GM18498 (cell line): ENCODE data around the gene OGFR.

ENCODE experiments used
- ATAC-seq: cut with Tn5 transposase; IDR thresholded peaks from one replicate; pipeline ENCODE4 v1.9.1; 2021; ENCODE audit warnings: mild to moderate bottlenecking, moderate library complexity; ENCODE audit not compliant: unreplicated experiment

The OGFR gene

DNA sequence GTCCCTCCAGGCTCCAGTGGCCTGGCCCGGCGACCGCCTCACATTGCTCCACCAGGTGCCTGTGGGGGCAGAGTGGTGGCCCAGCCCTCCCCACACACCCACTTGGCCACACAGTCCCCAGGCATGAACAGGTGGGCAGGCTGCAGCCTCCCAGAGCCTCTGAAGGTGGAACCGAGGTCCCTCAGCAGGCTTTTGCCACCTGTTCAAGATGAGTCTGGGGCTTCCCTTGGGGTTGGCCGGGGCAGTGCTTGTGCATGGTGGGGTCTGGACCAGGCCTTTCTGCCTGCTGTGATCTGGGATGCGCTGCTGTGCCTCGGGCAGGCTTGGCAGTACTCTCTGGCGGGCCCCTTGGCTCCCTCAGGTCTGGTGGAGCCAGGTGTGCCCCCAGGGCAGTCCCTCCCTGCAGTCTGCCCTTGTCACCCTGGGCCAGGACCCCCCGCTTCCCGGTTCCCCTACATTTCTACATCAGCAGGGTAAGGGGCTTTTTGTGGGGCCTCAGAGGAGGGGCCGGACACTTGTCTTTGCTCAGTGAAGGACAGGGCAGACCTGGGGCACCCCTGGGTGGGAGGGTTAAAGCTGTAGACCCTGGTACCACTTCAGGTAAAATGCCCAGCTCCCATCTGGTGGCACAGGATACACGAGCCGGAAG is 9.5 kb downstream of the OGFR start:
- no peak for ATAC-seq

DNA sequence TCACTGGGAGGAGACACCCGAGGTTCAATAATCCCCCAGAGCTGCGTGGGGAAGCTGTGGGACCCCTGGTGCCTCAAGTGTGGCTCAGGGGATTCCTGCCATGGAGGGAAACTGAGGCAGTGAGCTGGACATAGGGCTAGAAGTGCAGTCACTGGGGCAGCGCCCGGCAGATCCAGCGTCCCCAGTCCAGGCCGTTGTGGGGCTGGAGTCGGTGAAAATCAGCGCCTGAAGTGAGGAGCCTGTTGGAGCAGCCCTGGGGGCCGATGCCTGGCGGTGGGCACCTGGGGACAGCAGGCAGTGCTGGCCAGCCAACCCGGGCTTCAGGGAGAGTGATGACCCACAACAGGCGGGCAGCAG is 10.1 kb downstream of the OGFR start:
- no peak for ATAC-seq

DNA sequence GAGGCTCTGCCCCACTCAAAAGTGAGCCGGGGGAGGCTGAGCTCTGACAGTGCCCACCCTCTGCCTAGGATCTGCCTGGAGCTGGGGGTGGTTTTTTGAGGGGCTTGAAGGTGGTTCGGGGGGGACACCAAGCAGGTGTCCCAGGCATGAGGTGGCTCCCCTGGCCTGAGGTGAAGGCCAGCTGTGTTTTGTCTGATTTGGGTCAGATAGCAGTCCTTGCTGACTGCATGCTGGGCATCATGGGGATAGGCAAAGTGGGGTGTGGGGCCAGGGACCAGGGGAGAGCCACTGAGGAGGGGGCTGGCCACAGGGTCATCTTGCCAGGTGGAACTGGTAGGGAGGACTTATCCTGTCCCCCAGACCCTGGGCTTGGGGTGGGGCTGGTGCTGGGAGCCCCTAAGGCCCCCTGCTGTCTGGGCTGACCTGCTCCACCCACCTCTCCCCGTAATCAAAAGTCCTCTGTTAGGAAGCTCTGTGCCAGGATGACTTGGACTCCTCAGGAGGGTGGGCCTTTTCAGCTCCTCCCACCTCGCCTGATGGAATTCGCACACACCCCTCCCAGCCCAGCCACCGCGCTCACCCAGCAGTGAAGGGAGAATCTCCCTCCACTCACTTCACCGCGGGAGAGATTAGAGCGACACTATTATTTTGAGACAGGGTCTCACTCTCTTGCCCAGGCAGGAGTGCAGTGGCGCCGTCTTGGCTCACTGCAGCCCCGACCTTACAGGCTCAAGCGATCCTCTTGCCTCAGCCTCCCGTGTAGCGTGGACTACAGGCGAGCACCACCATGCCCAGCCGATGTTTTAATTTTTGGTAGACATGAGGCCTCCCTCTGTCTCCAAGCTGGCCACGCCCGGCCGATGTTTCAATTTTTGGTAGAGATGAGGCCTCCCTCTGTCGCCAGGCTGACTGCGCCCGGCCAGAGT is 10.7 kb downstream of the OGFR start:
- no peak for ATAC-seq

DNA sequence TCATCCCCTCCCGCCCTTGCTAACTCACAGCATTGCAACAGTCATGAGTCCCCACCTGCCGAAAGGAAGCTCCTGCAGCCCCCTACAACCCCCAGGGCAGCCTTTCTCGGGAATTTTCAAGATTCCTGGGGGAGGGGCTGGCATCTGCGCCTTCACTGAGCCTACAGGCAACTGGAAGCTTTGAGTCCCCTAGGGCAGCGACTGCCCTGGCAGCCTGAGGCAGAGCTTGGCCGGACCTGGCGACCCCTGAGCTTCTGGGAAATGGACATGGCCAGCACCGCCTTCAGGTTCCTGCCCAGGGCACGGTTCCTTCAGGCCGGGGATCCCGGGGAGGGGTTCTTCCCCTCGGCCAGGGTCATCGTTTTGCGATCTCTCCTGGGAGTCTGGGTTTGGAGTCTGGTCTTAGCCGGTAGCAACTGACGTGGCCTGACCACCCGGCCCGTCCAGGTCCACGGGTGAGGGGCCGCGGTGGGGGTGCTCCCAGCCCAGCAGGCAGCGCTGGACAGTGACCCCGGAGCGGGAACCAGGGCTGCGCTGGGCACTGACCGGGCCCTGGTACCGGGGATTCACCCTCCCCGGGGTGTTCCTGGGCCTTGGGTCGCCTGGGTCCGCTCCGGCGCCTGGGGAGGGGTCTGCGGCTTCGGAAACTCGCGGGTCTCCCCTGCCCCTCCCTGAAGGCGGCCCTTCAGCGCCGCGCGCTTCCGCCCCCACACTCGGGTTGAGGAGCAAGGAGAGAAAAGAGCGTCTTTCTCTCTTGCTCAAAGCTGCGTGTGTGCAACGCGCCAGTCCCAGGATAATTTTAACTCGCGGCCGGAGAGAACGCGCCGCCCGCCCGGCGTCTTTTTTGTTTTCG is 11.6 kb downstream of the OGFR start:
- no peak for ATAC-seq

DNA sequence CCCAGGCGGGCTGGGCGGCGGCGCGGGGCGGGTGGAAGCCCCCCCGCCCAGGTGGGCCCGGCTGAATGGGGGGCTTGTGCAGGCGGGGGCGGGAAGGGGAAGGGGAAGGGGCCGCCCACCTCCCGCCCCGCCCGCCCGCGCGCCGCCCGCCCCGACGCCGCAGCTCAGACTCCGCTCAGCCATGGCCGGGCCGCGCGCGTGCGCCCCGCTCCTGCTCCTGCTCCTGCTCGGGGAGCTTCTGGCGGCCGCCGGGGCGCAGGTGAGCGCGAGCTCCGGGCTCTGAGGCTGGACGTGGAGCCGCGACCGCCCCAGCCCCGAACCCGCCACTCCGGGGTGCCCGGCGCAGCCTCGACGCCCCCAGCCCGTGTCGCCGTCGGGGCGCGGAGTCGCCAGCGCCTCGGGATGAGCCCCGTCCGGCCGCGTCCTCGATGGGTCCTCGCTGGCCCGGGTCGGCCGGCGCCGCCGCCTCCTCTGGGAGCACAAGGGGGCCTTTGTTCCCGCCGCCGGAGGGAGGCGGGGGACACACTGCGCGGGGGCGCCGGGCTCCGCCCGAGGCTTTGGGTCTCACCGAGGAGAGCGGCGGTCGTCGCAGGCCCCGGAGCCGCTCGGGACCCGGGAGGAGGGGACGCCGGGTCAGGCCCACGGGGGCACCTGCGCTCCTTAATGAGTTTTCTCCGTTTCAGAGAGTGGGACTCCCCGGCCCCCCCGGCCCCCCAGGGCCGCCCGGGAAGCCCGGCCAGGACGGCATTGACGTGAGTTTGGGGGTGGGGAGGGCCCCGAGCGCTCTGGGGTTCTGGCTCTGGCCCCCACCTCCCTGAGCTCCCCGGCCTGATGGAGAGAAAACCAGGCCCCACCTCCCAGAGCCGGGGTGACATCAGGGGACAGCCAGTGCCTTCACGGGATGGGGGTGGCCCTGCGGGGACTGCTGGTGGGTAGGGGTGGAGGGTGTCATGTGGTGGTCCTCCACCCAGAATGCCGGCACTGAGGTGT is 12.5 kb downstream of the OGFR start, which contains the start of gene COL9A3:
Gene COL9A3, plus strand, starts transcription at position 167 of the 990 bp plus-strand sequence. Its CDS starts 15 bp downstream, at position 182.
- ATAC-seq, result no peak

DNA sequence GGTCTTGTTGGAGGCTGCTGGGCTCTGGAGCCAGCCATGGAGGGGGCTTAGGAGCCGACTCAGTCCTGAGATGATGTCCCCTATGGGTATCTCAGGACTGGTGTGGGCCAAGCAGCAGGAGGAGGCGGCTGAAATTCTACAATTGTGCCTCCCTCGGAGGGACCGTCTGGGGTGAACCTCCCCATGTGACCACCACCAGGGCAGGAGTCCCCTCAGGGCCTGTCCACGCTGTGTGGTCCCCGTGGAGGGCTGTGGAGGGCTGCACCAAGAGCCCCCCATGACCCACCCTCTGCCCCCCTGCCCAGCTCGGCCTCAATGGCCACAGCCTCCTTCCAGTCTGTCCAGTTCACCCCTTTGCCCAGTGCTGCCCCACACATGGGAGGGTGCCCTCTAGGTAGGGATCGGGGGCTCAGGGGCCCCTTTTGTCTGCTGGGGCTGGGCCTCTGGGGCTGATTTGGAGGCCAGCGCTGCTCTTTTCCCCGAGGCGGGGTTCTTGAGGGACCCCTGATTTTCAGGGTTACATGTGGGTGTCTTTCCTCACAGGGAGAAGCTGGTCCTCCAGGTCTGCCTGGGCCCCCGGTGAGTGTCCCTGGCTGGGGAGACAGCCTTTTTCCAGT is 13.4 kb downstream of the OGFR start:
- ATAC-seq, result no peak

DNA sequence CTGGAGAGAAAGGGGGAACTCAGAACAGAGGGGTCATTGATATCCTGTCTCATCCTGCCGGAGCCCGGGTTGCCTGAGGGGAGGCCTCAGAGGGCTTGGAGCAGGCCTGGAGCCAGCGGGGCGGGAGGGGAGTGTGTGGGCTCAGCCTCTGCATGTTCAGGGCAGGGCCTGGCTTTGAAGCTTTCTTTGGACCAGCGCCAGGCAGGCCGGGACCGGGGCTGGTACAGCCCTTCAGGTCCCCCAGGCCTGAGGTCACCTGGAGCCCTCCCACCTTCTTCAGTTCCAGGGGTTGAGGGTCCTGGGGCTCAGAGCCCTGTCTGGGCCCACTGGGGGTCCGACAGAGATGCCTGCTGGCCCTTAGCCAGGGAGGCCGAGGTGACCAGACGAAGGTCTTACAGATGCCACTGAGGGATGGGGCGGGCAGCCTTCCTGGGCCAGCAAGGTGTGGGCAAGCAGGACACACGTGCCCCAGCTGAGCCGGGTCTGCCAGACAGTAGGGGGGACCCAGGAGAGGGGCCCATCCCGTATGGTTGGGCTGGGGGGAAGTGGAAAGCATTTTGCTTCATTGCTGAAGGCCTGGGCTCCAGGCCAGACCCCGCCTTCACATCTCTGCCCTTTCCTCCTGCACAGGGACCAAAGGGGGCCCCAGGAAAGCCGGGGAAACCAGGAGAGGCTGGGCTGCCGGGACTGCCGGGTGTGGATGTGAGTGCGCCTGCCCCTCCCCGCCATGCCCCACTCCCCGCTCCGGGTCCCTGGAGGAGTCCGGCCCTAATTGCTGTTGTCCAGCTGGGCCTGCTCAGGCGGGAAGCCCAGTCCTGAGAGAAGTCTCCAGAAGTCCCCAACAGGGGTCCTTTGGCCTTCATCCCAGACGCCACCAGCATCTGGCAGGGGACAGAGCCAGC is 14.2 kb downstream of the OGFR start:
- ATAC-seq, result no peak

DNA sequence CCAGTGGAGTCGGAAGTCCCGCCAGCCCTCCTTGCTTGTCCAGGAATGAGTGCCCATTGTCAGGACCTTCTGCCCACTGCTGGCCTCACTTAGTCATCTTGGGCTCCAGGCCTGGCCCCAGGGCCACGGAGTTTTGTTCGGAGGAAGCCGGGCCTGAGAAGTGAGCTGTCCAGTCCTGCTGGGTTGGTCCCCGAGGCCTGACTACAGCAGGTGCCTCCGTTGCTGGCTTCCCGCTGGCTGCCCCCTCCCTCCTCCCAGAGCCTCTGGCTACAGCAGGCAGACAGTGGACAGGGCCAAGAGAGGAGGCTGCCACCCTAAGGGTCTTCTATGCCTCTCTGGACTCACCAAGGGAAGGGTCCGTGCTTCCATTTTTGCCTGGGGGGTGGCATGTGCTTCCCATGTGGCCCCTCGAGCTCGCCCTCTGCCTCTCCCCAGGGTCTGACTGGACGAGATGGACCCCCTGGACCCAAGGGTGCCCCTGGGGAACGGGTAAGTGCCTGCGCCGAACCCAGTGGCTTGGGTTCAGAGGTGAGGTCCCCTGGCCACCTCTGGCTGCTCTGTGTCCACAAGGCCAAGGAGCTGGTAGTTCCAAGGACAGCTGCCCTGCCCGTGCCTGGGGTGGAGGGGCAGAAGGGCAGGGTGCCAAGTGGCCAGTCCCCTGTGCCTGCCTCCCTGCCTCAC is 15.0 kb downstream of the OGFR start:
- no peak for ATAC-seq

DNA sequence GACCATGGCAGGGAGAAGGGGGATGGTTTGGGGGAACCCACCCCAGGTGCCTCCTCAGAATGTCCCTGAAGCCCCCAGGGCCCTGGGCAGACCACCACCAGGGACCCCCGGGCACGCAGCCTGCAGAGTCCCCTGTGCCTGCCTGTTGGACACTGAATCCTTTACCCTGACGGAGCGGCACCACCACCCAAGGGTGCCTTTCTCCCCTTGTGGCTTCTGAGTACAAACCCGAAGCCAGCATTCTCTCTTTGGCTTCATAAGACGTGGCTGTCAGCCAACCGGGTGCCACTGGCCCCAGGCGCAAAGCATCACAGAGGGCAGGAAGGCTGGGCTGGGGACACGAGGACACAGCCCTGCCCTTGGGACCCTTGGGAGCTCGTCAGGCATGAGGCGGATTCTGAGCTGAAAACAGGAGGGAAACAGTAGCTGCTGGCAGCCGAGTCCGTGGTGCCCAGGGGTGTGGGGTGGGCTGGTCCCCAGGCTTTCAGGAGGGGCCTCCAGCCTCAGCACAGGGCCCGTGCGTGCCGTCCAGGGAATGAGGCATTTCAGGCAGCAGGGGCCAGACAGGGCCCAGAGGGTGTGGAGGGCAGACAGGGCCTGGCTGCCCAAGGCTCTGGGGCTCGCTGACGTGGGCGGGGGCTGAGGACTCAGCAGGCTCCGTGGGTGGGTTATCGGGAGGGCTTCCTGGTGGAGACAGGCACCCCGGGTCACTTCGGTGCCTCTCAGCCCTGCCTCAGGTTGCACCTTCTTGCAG is 15.8 kb downstream of the OGFR start:
- no peak for ATAC-seq

DNA sequence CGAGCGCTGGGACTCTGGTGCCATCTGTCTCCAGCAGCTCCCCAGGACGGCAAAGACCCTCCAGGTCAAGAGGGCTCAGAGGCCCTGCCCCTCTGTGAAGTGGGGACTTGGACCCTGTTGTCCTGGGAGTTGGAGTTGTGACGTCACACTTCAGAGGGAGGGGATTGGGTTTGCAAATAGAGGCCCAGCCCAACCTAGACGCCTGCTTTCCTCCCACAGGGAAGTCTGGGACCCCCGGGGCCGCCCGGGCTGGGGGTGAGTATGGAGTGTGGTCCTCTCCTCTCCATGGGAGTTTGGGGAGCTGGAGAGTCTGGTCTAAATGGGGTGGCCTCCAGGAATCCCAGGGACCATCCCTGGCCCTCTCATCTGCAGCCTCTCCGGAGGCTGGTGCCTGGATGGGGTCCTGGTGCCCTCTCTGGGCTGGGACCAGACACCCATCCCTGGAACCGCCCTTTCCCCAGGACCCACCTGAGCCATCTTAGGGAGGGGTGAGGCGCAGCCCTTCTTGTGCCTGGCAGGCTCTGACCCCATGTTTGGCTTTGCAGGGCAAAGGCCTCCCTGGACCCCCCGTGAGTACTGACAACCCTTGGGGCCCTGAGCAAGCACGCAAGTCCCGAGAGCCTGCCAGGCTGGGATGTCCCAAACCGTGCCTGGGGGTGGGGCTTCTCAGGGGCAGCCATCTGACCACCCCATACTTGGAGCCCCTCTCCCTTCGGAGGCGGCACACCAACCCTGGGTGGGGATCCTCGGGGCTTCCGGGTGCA is 16.5 kb downstream of the OGFR start:
- no peak for ATAC-seq

DNA sequence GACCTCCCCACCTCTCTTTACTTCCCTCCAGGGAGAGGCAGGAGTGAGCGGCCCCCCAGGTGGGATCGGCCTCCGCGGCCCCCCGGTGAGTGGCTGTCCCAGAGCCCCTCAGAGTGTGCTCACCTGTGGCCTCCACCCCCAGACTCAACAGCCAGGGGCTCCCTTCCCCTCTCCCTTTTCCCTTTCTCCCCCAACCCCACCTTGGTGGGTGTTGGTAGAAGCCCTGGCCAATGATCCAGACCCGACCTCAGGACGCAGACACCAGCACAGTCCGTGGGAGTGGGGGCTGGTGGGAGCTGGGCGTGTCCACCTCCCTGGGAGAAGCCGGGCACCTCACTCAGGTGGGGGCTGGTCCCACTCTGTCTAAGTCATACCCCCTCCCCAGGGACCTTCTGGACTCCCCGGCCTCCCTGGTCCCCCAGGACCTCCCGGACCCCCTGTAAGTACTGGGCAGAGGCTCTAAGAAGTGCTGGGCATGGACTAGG is 17.1 kb downstream of the OGFR start:
- no peak for ATAC-seq

DNA sequence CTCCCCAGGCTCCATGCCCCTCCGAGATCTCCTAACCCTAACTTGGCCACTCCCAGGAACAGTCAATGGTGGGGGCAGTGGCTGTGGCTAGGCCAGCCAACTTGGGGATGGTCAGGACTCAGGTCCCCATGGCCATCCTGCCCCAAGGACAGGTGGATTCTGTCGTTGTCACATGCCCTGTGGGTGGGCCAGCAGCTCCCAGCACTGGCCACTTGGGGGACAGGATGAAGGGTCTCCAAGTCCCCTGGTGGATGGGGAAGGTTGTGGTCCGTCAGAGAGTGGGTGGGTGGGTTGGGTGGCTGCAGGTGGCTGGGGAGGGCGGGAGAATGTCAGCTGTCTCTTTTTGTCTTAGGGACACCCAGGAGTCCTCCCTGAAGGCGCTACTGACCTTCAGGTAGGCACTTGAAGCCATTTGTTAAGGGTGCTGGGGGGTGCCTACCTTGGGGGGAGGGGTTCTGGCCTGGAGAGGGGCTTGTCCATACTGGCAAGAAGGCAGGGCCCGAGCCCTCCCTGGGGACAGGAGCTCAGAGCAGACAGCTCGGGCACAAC is 17.7 kb downstream of the OGFR start:
- ATAC-seq, result no peak

DNA sequence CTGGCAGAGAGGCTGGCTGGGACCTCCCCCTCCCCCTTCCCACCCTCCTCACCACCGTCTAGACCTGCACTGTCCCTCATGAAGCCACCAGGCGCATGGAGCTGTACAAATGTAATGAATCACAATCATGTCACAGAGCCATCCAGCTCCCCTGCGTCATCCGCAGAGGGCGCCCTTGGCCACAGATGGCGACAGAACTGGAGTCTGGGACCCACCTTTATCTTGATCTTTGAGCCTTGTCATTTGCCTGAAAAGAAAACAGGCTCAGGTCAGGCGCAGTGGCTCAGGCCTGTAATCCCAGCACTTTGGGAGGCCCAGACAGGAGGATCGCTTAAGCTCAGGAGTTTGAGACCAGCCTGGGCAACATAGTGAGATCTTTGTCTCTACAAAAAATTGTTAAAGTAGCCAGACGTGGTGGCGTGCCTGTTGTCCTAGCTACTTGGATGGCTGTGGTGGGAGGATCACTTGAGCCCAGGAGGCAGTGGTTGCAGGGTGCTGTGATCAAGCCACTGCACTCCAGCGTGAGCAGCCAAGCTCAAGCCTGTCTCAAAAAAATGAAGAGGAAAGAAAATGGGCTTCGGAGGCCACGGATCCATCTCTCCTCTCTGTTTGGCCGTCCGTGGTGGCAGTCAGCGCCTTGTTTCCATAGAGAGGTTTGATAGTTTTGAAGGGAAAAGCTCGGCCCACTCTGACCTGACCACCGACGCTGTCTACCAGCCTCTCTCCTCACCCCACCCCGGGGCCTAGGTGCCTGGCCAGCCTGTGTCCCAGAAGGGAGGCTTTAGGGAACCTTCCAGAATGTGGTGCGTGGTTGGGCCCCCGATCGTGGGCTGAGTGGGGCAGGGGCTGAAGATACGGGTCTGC is 18.4 kb downstream of the OGFR start:
- ATAC-seq, result no peak

DNA sequence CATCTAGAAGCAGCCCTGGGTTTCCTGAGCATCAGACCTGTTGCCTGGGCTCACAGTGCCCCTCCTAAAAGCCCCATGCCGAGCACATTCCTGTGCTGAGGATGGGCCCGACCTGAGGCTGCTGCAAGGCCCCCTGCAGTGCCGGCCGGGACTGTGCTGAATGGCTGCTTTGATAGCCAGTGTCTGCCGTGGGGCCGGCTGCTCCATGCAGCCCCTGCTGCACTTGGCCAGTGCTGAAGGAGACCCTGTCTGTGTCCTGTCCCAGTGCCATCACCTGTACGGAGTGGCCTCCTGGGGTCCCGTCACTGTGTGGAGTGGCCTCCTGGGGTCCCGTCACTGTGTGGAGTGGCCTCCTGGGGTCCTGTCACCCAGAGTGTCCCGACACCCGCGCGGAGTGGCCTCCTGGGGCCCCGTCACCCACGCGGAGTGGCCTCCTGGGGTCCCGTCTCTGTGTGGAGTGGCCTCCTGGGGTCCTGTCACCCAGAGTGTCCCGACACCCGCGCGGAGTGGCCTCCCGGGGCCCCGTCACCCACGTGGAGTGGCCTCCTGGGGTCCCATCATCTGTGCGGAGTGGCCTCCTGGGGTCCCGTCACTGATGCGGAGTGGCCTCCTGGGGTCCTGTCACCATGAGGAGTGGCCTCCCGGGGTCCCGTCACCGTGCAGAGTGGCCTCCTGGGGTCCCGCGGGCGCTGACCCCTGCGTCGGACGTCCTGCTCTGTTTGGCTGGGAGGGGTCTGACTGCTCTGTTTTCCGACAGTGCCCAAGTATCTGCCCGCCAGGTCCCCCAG is 19.2 kb downstream of the OGFR start:
- ATAC-seq, result no peak
